Testis (tissue), 3 donors: ENCODE measurements around the gene SLC35B1. TPM values are rescaled to one million over a fixed set of nuclear protein-coding genes. Genes with fewer than 3 reads are reported as not detected.

ENCODE experiments used
- DNase-seq: peaks from one replicate; pipeline ENCODE4 v3.0.0-alpha.2; 2019
- H3K27ac ChIP-seq, 2 donors: fragments of 200-600 bp; sonication (generic); one replicate each; pipeline ENCODE4 v1.5.1; 2019
- H3K27me3 ChIP-seq: fragments of 200-600 bp; sonication (generic); one replicate; pipeline ENCODE4 v1.5.1; 2019
- H3K36me3 ChIP-seq: fragments of 200-600 bp; sonication (generic); one replicate; pipeline ENCODE4 v1.5.1; 2017; ENCODE audit warnings: low read depth; ENCODE audit errors: missing control alignments
- H3K4me1 ChIP-seq: fragments of 200-600 bp; sonication (generic); one replicate; pipeline ENCODE4 v1.5.1; 2019
- H3K4me3 ChIP-seq, 2 donors: fragments of 200-600 bp; sonication (generic); one replicate each; pipeline ENCODE4 v1.5.1; 2017 to 2019
- H3K9me3 ChIP-seq: fragments of 200-600 bp; sonication (generic); one replicate; pipeline ENCODE4 v1.5.1; 2017
- CTCF ChIP-seq, 3 experiments: fragments of 450-650 bp in 2 of 3; fragments of 200-600 bp in 1 of 3; sonication (generic) in 1 of 3; IDR thresholded peaks; one replicate each; pipeline ENCODE4 v1.5.1; 2016 to 2019; ENCODE audit warnings: antibody characterized with exemption in 3 of 3, mild to moderate bottlenecking in 2 of 3, moderate library complexity in 1 of 3
- POLR2A ChIP-seq: fragments of 450-650 bp; IDR thresholded peaks from one replicate; pipeline ENCODE4 v1.6.1; 2017; ENCODE audit warnings: antibody characterized with exemption, mild to moderate bottlenecking, moderate library complexity
- WGBS, 2 donors: methylation state at CpG; one replicate each; pipeline ENCODE4 v1.1.5; 2018; 5-methylcytosine and 5-hydroxymethylcytosine counted together
- intact Hi-C: fragments of 100-400 bp; cut with DNase I; formaldehyde crosslinking; loops from one replicate; pipeline ENCODE4 v1.15.1; 2023; ENCODE audit warnings: low total_unique reads
- polyA plus RNA-seq: library from polyadenylated mRNA; stranded (reverse); fragments of 350-450 nt; fragmentation: Illumina TruSeq; extraction: RNeasy Lipid Tissue Mini Kit (QIAGEN cat#74804); gene quantifications from one replicate; pipeline ENCODE4 v1.2.3, GENCODE V29; 2014; ENCODE audit warnings: low read depth, low replicate concordance; ENCODE audit not compliant: insufficient read depth
- total RNA-seq, 2 donors: library from RNA; depleted of rRNA; stranded (reverse); fragments of >200 nt; gene quantifications; one replicate each; pipeline ENCODE4 v1.2.3, GENCODE V29; 2016

SLC35B1 gene
- total and polyA plus RNA-seq, 3 donors from 2014 or later: 39.9 to 66.3 (median 45.4) TPM

GRCh38 chr17:49741692-49742076 is 33.9 kb upstream of the SLC35B1 start:
- 63 to 68% methylated on average over 3 of the region's 3 CpGs for WGBS, 2 donors
- H3K9me3 ChIP-seq: no peaks in the 10 kb centered on the region
- peaks cover 31% of the 10 kb centered on the region for H3K4me1 ChIP-seq
- no peak overlapping the region for H3K4me3 ChIP-seq
- peak overlapping the region in 1 of 2 donors; percentile 14 for H3K27ac ChIP-seq
- intact Hi-C loops: no loop called here
- no peak for DNase-seq
- no peaks in the 10 kb centered on the region for H3K36me3 ChIP-seq
- no peaks in the 10 kb centered on the region for H3K27me3 ChIP-seq
- TF ChIP-seq POLR2A (no peak), CTCF (IDR thresholded peaks at IDR 0.05) (no peak)

GRCh38 chr17:49741009-49741691 is 33.4 kb upstream of the SLC35B1 start:
- WGBS, 2 donors: 53 to 58% methylated on average over 5 of the region's 5 CpGs
- Histone ChIP-seq H3K27me3 (no peaks in the 10 kb centered on the region), H3K4me3 (no peak overlapping the region), H3K9me3 (no peaks in the 10 kb centered on the region), H3K27ac (peak overlapping the region in 1 of 2 donors; percentile 68), H3K36me3 (no peaks in the 10 kb centered on the region), H3K4me1 (peaks cover 31% of the 10 kb centered on the region)
- intact Hi-C loops: no loop called here
- no peak for DNase-seq
- TF ChIP-seq CTCF (IDR thresholded peaks at IDR 0.05): no peak
- no peak for TF ChIP-seq POLR2A

- TF ChIP-seq POLR2A (no peak), CTCF (IDR thresholded peaks at IDR 0.05) (no peak)
- Histone ChIP-seq H3K36me3 (no peaks in the 10 kb centered on the region), H3K4me3 (no peak overlapping the region), H3K4me1 (peaks cover 31% of the 10 kb centered on the region), H3K27ac (no peak overlapping the region), H3K9me3 (no peaks in the 10 kb centered on the region), H3K27me3 (no peaks in the 10 kb centered on the region)
- peak; percentile 52 for DNase-seq
- 49 to 57% methylated on average over 7 of the region's 7 CpGs for WGBS, 2 donors
- intact Hi-C loops: no loop called here
Observed at GRCh38 chr17:49739641-49740271, 32.0 kb upstream of the SLC35B1 start.

GRCh38 chr17:49738456-49739163 is 30.8 kb upstream of the SLC35B1 start:
- intact Hi-C loops: no loop called here
- no peaks in the 10 kb centered on the region for H3K9me3 ChIP-seq
- H3K27me3 ChIP-seq: no peaks in the 10 kb centered on the region
- TF ChIP-seq CTCF (IDR thresholded peaks at IDR 0.05) (no peak), POLR2A (no peak)
- WGBS, 2 donors: 83% methylated on average over 5 of the region's 5 CpGs
- no peak for DNase-seq
- H3K4me3 ChIP-seq: no peak overlapping the region
- no peak overlapping the region for H3K27ac ChIP-seq
- peaks cover 31% of the 10 kb centered on the region for H3K4me1 ChIP-seq
- H3K36me3 ChIP-seq: no peaks in the 10 kb centered on the region
